Neural crest cell (in vitro differentiated cells): ENCODE results near the gene DAB2. TPM values are rescaled to one million over a fixed set of nuclear protein-coding genes. Genes with fewer than 3 reads are reported as not detected.

ENCODE experiments used
- DNase-seq: peaks from one replicate; pipeline ENCODE4 v3.0.0; 2021; ENCODE audit warnings: low read depth, mixed read lengths, low spot score
- H3K27ac Mint-ChIP-seq: one replicate; pipeline ENCODE4 v1.8.0; 2021; ENCODE audit warnings: mild to moderate bottlenecking, mixed read lengths; ENCODE audit not compliant: unreplicated experiment
- H3K27me3 Mint-ChIP-seq: 2 replicates; pipeline ENCODE4 v1.8.0; 2021; ENCODE audit warnings: low read depth, mild to moderate bottlenecking, mixed read lengths
- H3K36me3 Mint-ChIP-seq: 2 replicates; pipeline ENCODE4 v1.8.0; 2021; ENCODE audit warnings: low read depth, mild to moderate bottlenecking, mixed read lengths
- H3K4me1 Mint-ChIP-seq: 2 replicates; pipeline ENCODE4 v1.8.0; 2021; ENCODE audit warnings: mixed read lengths
- H3K4me3 Mint-ChIP-seq: one replicate; pipeline ENCODE4 v1.8.0; 2021; ENCODE audit warnings: mild to moderate bottlenecking, mixed read lengths
- H3K9me3 Mint-ChIP-seq: 2 replicates; pipeline ENCODE4 v1.8.0; 2021; ENCODE audit warnings: mixed read lengths
- CTCF ChIP-seq: fragments of 200-600 bp; sonication (generic); conservative IDR thresholded peaks from 2 replicates; pipeline ENCODE4 v1.5.0; 2021; ENCODE audit warnings: antibody characterized with exemption, mild to moderate bottlenecking
- total RNA-seq: library from RNA; stranded (reverse); gene quantifications from 2 replicates; pipeline ENCODE4 v1.2.1, GENCODE V29; 2021

Gene DAB2
- total RNA-seq, 1 donor from 2014 or later, result 10.1 TPM

GRCh38 chr5:39370555-39371366, 54.0 kb downstream of the DAB2 start:
- Mint-ChIP-seq H3K36me3 (no peaks in the 10 kb centered on the region), H3K4me1 (no peaks in the 10 kb centered on the region), H3K4me3 (no peak overlapping the region), H3K27me3 (no peaks in the 10 kb centered on the region), H3K9me3 (no peaks in the 10 kb centered on the region), H3K27ac (no peak overlapping the region)
- DNase-seq, result no peak
- no peak for TF ChIP-seq CTCF

- H3K9me3 Mint-ChIP-seq, result no peaks in the 10 kb centered on the region
- DNase-seq, result no peak
- no peaks in the 10 kb centered on the region for H3K4me1 Mint-ChIP-seq
- H3K36me3 Mint-ChIP-seq, result no peaks in the 10 kb centered on the region
- no peaks in the 10 kb centered on the region for H3K27me3 Mint-ChIP-seq
- H3K4me3 Mint-ChIP-seq, result no peak overlapping the region
- TF ChIP-seq CTCF, result no peak
- no peak overlapping the region for H3K27ac Mint-ChIP-seq
Measured at GRCh38 chr5:39369123-39369815, 55.5 kb downstream of the DAB2 start.

- Mint-ChIP-seq H3K4me3 (no peak overlapping the region), H3K27ac (no peak overlapping the region), H3K27me3 (no peaks in the 10 kb centered on the region), H3K36me3 (no peaks in the 10 kb centered on the region), H3K4me1 (no peaks in the 10 kb centered on the region), H3K9me3 (no peaks in the 10 kb centered on the region)
- no peak for TF ChIP-seq CTCF
- no peak for DNase-seq
Measured at GRCh38 chr5:39368116-39368515, 56.7 kb downstream of the DAB2 start.

GRCh38 chr5:39367711-39368110, 57.1 kb downstream of the DAB2 start:
- DNase-seq, result no peak
- H3K36me3 Mint-ChIP-seq, result no peaks in the 10 kb centered on the region
- no peak overlapping the region for H3K4me3 Mint-ChIP-seq
- no peak overlapping the region for H3K27ac Mint-ChIP-seq
- H3K9me3 Mint-ChIP-seq, result no peaks in the 10 kb centered on the region
- no peak for TF ChIP-seq CTCF
- no peaks in the 10 kb centered on the region for H3K27me3 Mint-ChIP-seq
- no peaks in the 10 kb centered on the region for H3K4me1 Mint-ChIP-seq

- TF ChIP-seq CTCF, result no peak
- H3K36me3 Mint-ChIP-seq, result no peaks in the 10 kb centered on the region
- H3K4me1 Mint-ChIP-seq, result no peaks in the 10 kb centered on the region
- no peaks in the 10 kb centered on the region for H3K27me3 Mint-ChIP-seq
- no peak within 1 kb of the TSS for H3K27ac Mint-ChIP-seq
- H3K4me3 Mint-ChIP-seq, result no peak within 1 kb of the TSS
- peaks cover under 1% of the 10 kb centered on the region for H3K9me3 Mint-ChIP-seq
- DNase-seq, result no peak
Measured at GRCh38 chr5:39364367-39364766, 60.4 kb downstream of the DAB2 start, which contains the start of gene C9. C9 (minus strand) TSS chr5:39364495; CDS start chr5:39364464, 31 bp downstream.
